HG03354 (cell line): ENCODE measurements around the gene TEC.
A peak's percentile ranks its signal among the peaks of the same experiment; 100 is the strongest.

Experiments used
- ATAC-seq: cut with Tn5 transposase; IDR thresholded peaks from one replicate; pipeline ENCODE4 v1.9.1; 2021; ENCODE audit warnings: mild to moderate bottlenecking; ENCODE audit not compliant: unreplicated experiment, poor library complexity, severe bottlenecking

The TEC gene

GRCh38 chr4:48270951-48271473, 1.4 kb upstream of the TEC start:
- ATAC-seq: peak; percentile 18

- ATAC-seq: no peak
Observed at GRCh38 chr4:48270523-48270897, 872 bp upstream of the TEC start.

- peak; percentile 79 for ATAC-seq
Observed at GRCh38 chr4:48269861-48270522, 354 bp upstream of the TEC start.

- no peak for ATAC-seq
Observed at GRCh38 chr4:48267574-48267973, 2.1 kb downstream of the TEC start.

DNA sequence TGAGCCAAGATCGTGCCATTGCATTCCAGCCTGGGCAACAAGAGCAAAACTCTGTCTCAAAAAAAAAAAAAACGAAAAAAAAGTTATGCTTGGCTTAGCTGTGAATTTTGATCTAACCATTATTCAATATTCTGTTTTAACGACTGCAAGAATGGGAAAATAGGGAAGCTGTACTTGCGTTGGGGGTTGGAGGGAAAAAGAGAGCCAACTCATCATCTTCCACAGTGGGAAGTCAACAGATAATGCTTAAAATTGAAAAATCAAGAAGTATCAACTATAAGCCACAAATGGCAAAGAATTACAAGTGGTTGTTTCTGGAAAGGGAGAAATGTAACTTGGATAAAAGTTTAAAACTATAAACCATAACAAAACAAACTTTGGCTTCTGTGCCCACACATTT, 2.9 kb downstream of the TEC start:
- no peak for ATAC-seq

DNA sequence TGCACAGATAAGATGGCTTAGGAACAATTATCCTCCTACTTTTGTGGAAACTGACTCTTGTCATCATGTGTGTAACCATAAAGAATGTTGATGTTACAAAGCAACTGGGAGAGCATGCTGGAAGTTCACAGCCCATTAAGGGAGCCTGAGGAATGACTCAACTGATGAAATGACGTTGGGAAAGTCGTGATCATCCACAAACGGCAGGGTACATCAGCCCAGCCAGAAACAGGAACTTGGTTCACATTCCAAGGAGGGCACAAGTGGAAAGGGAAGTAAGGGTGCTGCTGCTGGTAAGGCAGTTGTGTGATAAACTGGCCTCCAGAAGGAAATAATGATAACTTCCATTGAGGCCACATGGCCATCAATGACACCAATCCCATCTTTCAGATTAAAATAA, 6.7 kb downstream of the TEC start:
- ATAC-seq: no peak

GRCh38 chr4:48262484-48262883, 7.2 kb downstream of the TEC start:
- ATAC-seq: no peak

GRCh38 chr4:48261281-48261680, 8.4 kb downstream of the TEC start:
- ATAC-seq: no peak

GRCh38 chr4:48259748-48260147, 9.9 kb downstream of the TEC start:
- no peak for ATAC-seq

GRCh38 chr4:48258845-48259397, 10.7 kb downstream of the TEC start:
- no peak for ATAC-seq

DNA sequence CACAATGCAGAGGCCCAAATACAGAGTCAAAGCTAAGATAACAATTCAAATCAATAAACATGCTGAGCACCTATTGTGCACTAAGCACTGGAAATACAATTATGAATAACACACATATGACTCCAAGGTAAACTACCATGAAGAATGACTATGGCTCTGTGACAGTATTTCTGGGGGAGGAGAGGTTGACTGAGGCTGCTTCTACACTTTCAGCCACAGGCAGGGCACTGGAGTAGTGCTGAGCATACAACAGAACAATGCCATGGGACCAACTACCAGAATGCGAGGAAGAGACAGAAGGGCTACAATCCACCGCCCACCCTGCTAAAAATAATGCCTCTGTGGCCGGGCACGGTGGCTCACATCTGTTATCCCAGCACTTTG, 13.7 kb downstream of the TEC start:
- ATAC-seq: no peak

- ATAC-seq: no peak
Observed at GRCh38 chr4:48255072-48255958, 14.3 kb downstream of the TEC start.

DNA sequence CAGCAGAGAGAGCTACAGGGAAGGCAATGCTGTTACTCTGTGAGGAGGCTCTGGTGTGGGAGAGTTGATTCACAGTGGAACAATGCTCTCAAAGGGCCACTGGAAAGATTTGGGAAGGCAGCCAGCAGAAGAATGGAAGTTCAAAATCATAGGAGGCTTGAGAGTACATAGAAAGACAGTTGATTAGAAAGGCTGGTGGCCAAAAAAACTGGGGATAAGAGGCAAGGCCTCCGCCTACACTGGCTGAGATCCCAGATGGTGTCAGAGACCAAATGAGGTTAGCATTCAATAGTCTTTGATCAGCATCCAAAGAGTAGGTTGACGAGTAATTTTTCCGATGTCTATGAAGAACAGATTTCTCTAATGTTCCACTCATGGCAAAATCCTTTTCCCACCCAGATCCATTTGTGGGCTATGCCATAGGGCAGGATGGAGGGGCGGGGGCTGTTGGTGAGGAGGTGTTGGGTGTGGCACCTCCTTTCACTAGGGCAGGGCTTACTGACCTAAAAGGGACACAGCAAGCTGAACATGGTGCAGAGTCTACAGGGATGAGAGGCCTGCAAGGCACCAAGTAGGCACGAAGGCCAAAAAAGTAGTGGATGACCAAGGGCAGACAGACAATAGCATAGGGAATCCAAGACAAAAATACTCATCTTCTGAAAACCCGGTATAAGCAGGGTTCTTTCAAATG, 15.1 kb downstream of the TEC start:
- ATAC-seq: no peak

DNA sequence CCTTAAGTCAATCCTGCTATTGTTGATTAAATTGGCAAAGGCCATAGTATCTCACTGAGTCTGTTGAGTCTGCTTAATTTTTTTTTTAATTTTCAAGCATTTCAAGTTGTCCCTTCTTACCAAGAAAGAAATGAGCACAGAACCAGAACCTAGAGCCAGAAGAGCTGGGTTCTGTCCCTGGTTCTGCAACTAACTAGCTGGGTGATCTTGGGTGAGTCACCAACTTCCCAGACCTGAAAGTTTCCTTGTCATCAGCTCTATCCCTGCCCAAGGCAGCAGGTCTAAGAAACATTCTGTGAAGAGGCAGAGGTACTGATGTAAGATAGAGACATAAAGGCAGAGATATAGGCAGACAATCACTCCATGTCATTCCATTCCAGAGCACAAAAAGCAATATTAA, 17.3 kb downstream of the TEC start:
- no peak for ATAC-seq

DNA sequence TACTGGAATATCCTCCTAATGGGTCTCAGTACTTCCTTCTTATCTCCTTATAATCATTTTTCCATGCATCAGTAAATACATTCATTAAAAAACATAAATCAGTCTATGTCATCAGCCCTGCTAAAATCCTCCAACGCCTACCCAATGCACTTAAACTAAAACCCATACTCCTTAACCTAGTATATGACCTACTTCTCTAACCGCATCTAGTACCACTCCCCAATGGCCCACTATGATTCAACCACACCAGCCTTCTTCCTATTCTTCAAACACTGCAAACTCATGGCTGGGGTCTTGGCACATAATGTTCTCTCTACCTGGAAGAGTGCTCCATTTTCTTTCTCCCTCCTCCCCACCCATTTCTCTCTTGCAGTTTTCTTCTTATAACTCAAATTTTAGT, 18.7 kb downstream of the TEC start:
- ATAC-seq: no peak

DNA sequence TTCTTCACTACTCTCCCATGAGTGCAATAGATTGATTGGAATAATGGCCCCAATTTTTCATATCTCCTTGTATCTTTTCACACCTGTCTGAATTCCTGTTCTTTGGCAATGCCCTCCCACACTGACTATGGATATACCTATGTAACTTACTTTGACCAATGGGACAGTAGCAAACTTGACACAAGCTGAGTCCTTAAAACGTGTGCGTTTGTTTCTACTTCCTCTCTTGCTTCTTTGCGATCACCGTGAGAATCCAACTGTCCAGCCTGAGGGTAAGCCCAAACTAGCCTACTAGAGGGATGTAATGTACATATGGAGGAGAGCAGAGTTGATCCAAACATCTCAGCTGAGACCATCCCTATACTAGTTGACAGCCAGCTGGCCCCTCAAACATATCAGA, 19.3 kb downstream of the TEC start:
- no peak for ATAC-seq

DNA sequence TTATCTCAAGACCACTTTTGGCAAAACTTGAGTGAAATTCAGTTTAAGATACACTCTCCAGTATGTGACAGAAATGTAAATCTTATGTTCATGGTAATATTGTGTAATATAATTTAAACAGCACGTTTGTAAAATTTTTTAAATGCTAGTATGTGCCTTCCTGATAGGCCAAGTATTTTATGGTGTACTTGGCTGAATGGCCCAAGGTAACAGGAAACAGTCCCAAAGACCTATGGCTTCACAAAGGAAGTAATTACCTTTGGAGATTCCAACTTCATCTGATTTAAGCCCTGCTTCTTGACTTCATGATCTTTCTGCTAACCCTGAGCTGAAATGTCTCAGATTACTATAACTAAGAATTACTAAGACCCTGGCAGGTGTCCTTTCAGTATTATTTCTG, 20.3 kb downstream of the TEC start:
- ATAC-seq: no peak

- ATAC-seq: no peak
Observed at GRCh38 chr4:48248559-48248953, 21.1 kb downstream of the TEC start.

GRCh38 chr4:48247878-48248558, 21.6 kb downstream of the TEC start:
- peak; percentile 50 for ATAC-seq
